ENCODE data around the gene CLIC3.

The CLIC3 gene

GRCh38 chr9:136985027-136985602 is 11.3 kb downstream of the CLIC3 start:
- Histone ChIP-seq H3K4me2 (ENCODE audit: low read depth, low read length) (no peak overlapping the region), H4K20me1 (ENCODE audit: insufficient read depth, low read length) (no peaks in the 10 kb centered on the region), H3K4me3 (ENCODE audit: low read length) (no peak overlapping the region), H3K36me3 (replicated peaks; ENCODE audit: insufficient read depth, low read length) (no peaks in the 10 kb centered on the region), H3K27ac (ENCODE audit: low read length) (no peak overlapping the region), H3K9me3 (replicated peaks; ENCODE audit: insufficient read depth, low read length) (no peaks in the 10 kb centered on the region), H3K9me2 (replicated peaks; ENCODE audit: insufficient read depth, low read length) (no peaks in the 10 kb centered on the region), H3F3A (ENCODE audit: insufficient read depth, low read length) (no peaks in the 10 kb centered on the region), H3K4me1 (ENCODE audit: low read length) (no peaks in the 10 kb centered on the region), H3K79me2 (ENCODE audit: low read length) (no peaks in the 10 kb centered on the region), H3K9ac (ENCODE audit: low read length) (no peak overlapping the region), H3K27me3 (replicated peaks; ENCODE audit: insufficient read depth, low read length) (peaks cover 92% of the 10 kb centered on the region), H2AFZ (ENCODE audit: low read length) (no peak overlapping the region)
- no peak for DNase-seq
- TF ChIP-seq EZH2phosphoT487 (IDR thresholded peaks at IDR 0.05; ENCODE audit: low read length) (no peak), EZH2 (optimal IDR thresholded peaks at IDR 0.05; ENCODE audit: low read depth, low read length) (peak; percentile 38)

- Histone ChIP-seq H3K27me3 (replicated peaks; ENCODE audit: insufficient read depth, low read length) (peaks cover 92% of the 10 kb centered on the region), H3K27ac (ENCODE audit: low read length) (no peak overlapping the region), H3K36me3 (replicated peaks; ENCODE audit: insufficient read depth, low read length) (no peaks in the 10 kb centered on the region), H3K4me2 (ENCODE audit: low read depth, low read length) (no peak overlapping the region), H3K9me2 (replicated peaks; ENCODE audit: insufficient read depth, low read length) (no peaks in the 10 kb centered on the region), H2AFZ (ENCODE audit: low read length) (no peak overlapping the region), H4K20me1 (ENCODE audit: insufficient read depth, low read length) (no peaks in the 10 kb centered on the region), H3F3A (ENCODE audit: insufficient read depth, low read length) (no peaks in the 10 kb centered on the region), H3K79me2 (ENCODE audit: low read length) (no peaks in the 10 kb centered on the region), H3K4me1 (ENCODE audit: low read length) (no peaks in the 10 kb centered on the region), H3K9me3 (replicated peaks; ENCODE audit: insufficient read depth, low read length) (no peaks in the 10 kb centered on the region), H3K9ac (ENCODE audit: low read length) (no peak overlapping the region), H3K4me3 (ENCODE audit: low read length) (no peak overlapping the region)
- no peak for DNase-seq
- TF ChIP-seq EZH2 (optimal IDR thresholded peaks at IDR 0.05; ENCODE audit: low read depth, low read length) = no peak
- no peak for TF ChIP-seq CTCF (IDR thresholded peaks at IDR 0.05; ENCODE audit: low read length)
- TF ChIP-seq EZH2phosphoT487 (IDR thresholded peaks at IDR 0.05; ENCODE audit: low read length) = no peak
These were observed 11.8 kb downstream of the CLIC3 start for GRCh38 chr9:136984464-136985026.

- Histone ChIP-seq H3K27me3 (replicated peaks; ENCODE audit: insufficient read depth, low read length) (peaks cover 90% of the 10 kb centered on the region), H3K4me3 (ENCODE audit: low read length) (no peak overlapping the region), H3K27ac (ENCODE audit: low read length) (no peak overlapping the region), H3K36me3 (replicated peaks; ENCODE audit: insufficient read depth, low read length) (no peaks in the 10 kb centered on the region), H2AFZ (ENCODE audit: low read length) (no peak overlapping the region), H3K9ac (ENCODE audit: low read length) (no peak overlapping the region), H3K9me3 (replicated peaks; ENCODE audit: insufficient read depth, low read length) (no peaks in the 10 kb centered on the region), H4K20me1 (ENCODE audit: insufficient read depth, low read length) (no peaks in the 10 kb centered on the region), H3K4me1 (ENCODE audit: low read length) (no peaks in the 10 kb centered on the region), H3K4me2 (ENCODE audit: low read depth, low read length) (no peak overlapping the region), H3K9me2 (replicated peaks; ENCODE audit: insufficient read depth, low read length) (no peaks in the 10 kb centered on the region), H3K79me2 (ENCODE audit: low read length) (no peaks in the 10 kb centered on the region), H3F3A (ENCODE audit: insufficient read depth, low read length) (no peaks in the 10 kb centered on the region)
- TF ChIP-seq EZH2 (optimal IDR thresholded peaks at IDR 0.05; ENCODE audit: low read depth, low read length) (no peak), EZH2phosphoT487 (IDR thresholded peaks at IDR 0.05; ENCODE audit: low read length) (no peak), CTCF (IDR thresholded peaks at IDR 0.05; ENCODE audit: low read length) (no peak)
- DNase-seq = no peak
These were observed 12.6 kb downstream of the CLIC3 start for GRCh38 chr9:136983656-136984314.

- Histone ChIP-seq H3K4me3 (ENCODE audit: low read length) (no peak overlapping the region), H2AFZ (ENCODE audit: low read length) (no peak overlapping the region), H3K27ac (ENCODE audit: low read length) (no peak overlapping the region), H3K36me3 (replicated peaks; ENCODE audit: insufficient read depth, low read length) (no peaks in the 10 kb centered on the region), H3K4me2 (ENCODE audit: low read depth, low read length) (no peak overlapping the region), H4K20me1 (ENCODE audit: insufficient read depth, low read length) (no peaks in the 10 kb centered on the region), H3K79me2 (ENCODE audit: low read length) (no peaks in the 10 kb centered on the region), H3K9me2 (replicated peaks; ENCODE audit: insufficient read depth, low read length) (no peaks in the 10 kb centered on the region), H3K4me1 (ENCODE audit: low read length) (no peaks in the 10 kb centered on the region), H3K9ac (ENCODE audit: low read length) (no peak overlapping the region), H3F3A (ENCODE audit: insufficient read depth, low read length) (no peaks in the 10 kb centered on the region), H3K27me3 (replicated peaks; ENCODE audit: insufficient read depth, low read length) (peaks cover 85% of the 10 kb centered on the region), H3K9me3 (replicated peaks; ENCODE audit: insufficient read depth, low read length) (no peaks in the 10 kb centered on the region)
- DNase-seq = no peak
- TF ChIP-seq EZH2phosphoT487 (IDR thresholded peaks at IDR 0.05; ENCODE audit: low read length) = no peak
- TF ChIP-seq EZH2 (optimal IDR thresholded peaks at IDR 0.05; ENCODE audit: low read depth, low read length) = no peak
- TF ChIP-seq CTCF (IDR thresholded peaks at IDR 0.05; ENCODE audit: low read length) = no peak
These were observed 13.2 kb downstream of the CLIC3 start for GRCh38 chr9:136983167-136983566.
